ENCODE measurements around the gene TANGO6.

DNA sequence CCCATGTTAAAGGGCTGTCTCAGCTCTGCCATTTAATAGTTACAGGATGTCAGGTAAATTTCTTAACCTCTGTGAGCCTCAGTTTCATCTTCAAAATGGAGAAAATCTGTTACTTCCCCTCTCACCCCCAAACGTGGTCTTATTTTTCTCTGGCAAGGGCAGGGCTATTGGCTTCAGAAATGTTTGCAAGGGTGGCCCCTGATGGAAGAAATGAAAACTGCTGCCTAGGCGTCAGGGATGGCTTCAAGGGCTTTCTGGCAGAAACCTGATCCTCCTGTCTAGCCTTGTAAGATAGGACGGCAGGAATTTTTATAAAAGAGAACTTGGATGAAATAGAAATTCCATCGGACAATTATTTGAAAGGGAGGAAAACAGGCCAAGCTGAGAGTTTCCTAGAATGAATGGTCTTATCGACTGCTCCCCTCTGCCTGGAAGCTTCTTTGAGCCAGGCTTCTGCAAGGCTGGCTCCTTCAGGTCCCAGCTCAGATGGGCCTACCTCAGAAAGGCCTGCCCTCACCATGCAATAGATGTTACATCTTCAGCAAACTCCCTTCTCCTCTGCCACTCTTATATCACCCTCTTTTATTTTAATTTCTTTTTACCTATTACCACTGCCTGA is 43.0 kb upstream of the TANGO6 start:
- peak; percentile 86 for TF ChIP-seq CTCF (conservative IDR thresholded peaks at IDR 0.05; ENCODE audit: low read length)
- no peak for TF ChIP-seq EZH2phosphoT487 (IDR thresholded peaks at IDR 0.05; ENCODE audit: borderline replicate concordance, low read depth, low read length)
